Endothelial cell of umbilical vein (primary cell): ENCODE measurements around the gene STK24. TPM values are rescaled to one million over a fixed set of nuclear protein-coding genes. Genes with fewer than 3 reads are reported as not detected.

Experiments
- polyA plus RNA-seq, 4 experiments: library from polyadenylated mRNA; depleted of rRNA in 3 of 4; stranded (reverse) in 3 of 4; unstranded in 1 of 4; fragments of >200 nt; gene quantifications; 2 replicates each; pipeline versions ENCODE4 v1.2.1 to v1.2.3, GENCODE V29; 2011 to 2012; ENCODE audit warnings: missing spikeins in 1 of 4
- total RNA-seq: library from RNA; stranded (reverse); gene quantifications from 2 replicates; pipeline ENCODE4 v1.2.3, GENCODE V29; 2021

STK24 gene
- total and polyA plus RNA-seq, 2 donors (not counting 3 experiments of a cell fraction or from before 2014, with no cell fraction given): 43.3 to 100 TPM

Other genes with a start within 250 kb of the STK24 start
- gene SLC15A1, start 175.6 kb upstream of the STK24 start, total RNA-seq: 0.09 TPM in 1 of 2 replicates, not detected in the other
- gene SLC15A1, start 175.6 kb upstream of the STK24 start, polyA plus RNA-seq: not detected in 2 replicates